Effector memory CD8-positive, alpha-beta T cell (primary cell): ENCODE measurements around the gene AMPD1.

Experiments
- ATAC-seq: fragments of 150-1000 bp; cut with Tn5 transposase; replicated peaks from 2 replicates; pipeline ENCODE4 v1.10.0; 2021; ENCODE audit warnings: mild to moderate bottlenecking, moderate library complexity
- DNase-seq, 3 experiments: peaks; one replicate each; pipeline ENCODE4 v3.0.0; 2021
- H3K27ac Mint-ChIP-seq, 2 donors: one replicate each; pipeline ENCODE4 v1.8.0; 2022; ENCODE audit warnings: mild to moderate bottlenecking in 2 of 2, mixed read lengths in 2 of 2, moderate library complexity in 2 of 2
- H3K27me3 Mint-ChIP-seq, 2 donors: one replicate each; pipeline ENCODE4 v1.8.0; 2022; ENCODE audit warnings: mixed read lengths in 2 of 2
- H3K36me3 Mint-ChIP-seq: one replicate; pipeline ENCODE4 v1.8.0; 2022; ENCODE audit warnings: mild to moderate bottlenecking, moderate library complexity, mixed read lengths; ENCODE audit not compliant: insufficient read depth
- H3K4me1 Mint-ChIP-seq, 2 donors: one replicate each; pipeline ENCODE4 v1.8.0; 2022; ENCODE audit warnings: low read depth in 2 of 2, mixed read lengths in 2 of 2
- H3K4me3 Mint-ChIP-seq, 2 donors: one replicate each; pipeline ENCODE4 v1.8.0; 2022; ENCODE audit warnings: mild to moderate bottlenecking in 2 of 2, mixed read lengths in 2 of 2, moderate library complexity in 2 of 2
- H3K9me3 Mint-ChIP-seq, 2 donors: one replicate each; pipeline ENCODE4 v1.8.0; 2022; ENCODE audit warnings: mixed read lengths in 2 of 2
- total RNA-seq, 9 experiments: gene quantifications; one replicate each; lab custom pipeline; 2026; lab: John Stamatoyannopoulos, UW

The AMPD1 gene
- total RNA-seq: 0 reads per million in 9 experiments

DNA sequence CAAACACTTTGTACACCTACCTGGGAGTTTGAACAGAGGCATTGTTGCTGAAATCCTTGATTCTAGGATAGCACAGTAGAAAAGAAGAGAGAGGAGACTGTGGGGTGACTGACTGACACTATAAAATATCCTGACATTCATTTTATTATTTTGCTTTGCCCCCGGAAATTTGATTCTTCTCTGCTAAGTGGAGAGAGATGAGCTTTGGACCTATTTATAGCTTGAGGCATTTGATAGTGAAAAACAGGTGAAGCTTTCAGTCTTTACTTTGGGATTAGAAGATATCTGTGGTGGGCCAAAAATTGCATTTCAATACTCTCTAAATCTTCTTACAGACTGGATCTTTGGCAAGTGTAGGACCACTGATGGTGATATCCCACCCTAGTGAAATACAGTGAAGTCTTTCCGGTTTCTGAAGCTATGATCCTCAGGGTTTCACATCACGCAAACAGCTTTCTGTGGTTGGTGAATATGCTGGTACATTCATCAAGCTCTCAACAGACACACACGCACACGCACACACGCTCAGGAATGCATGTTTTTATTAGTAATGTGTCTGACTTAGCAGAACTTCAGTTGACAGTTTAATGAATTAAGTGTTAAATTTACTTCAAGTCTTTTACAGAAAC, at the start of gene AMPD1:
AMPD1 (minus strand) TSS at position 117 of the 629 bp plus-strand sequence; CDS start at position 42, 75 bp downstream.
- DNase-seq (no peak), ATAC-seq (no peak)
- no peak within 1 kb of the TSS for H3K27ac Mint-ChIP-seq
- no peaks in the 10 kb centered on the region for H3K4me1 Mint-ChIP-seq
- no peak within 1 kb of the TSS for H3K4me3 Mint-ChIP-seq
- H3K9me3 Mint-ChIP-seq: no peaks in the 10 kb centered on the region
- H3K36me3 Mint-ChIP-seq: no peaks in the 10 kb centered on the region
- peaks cover 16 to 24% of the 10 kb centered on the region in 2 donors for H3K27me3 Mint-ChIP-seq

DNA sequence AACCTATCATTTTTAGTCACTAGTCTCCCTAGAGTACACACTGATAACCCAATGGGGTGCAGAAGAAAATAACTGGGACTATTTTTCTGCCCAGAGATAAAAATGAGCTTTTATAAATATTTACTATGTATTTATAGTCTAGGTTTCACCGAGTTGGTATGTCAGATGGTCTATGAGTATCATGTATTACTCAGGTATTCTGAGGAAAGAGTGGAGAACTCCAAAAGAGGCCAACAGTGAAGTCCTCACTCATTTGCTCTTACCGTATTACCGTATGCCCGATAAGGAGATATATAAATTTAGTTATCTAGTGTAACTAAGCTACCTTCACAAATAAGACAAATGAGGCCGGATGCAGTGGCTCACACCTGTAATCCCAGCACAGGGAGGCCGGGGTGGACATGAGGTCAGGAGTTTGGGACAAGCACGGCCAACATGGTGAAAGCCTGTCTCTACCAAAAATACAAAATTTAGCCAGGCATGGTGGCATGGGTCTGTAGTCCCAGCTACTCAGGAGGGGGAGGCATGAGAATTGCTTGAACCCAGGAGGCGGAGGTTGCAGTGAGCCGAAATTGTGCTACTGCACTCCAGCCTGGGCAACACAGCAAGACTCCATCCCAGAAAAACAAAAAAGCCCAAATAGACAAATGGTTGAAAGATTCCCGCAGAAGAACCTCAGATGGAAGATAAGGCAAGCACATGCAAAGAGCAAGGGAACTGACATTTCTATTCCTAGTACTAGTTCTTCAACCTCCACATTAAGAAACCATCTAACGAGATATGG, 46.8 kb upstream of the AMPD1 start:
- H3K27ac Mint-ChIP-seq: no peak overlapping the region
- no peak for ATAC-seq
- no peaks in the 10 kb centered on the region for H3K9me3 Mint-ChIP-seq
- no peak for DNase-seq
- H3K36me3 Mint-ChIP-seq: peaks cover 75% of the 10 kb centered on the region
- no peaks in the 10 kb centered on the region for H3K27me3 Mint-ChIP-seq
- H3K4me1 Mint-ChIP-seq: peaks cover 34 to 49% of the 10 kb centered on the region in 2 donors
- no peak overlapping the region for H3K4me3 Mint-ChIP-seq

DNA sequence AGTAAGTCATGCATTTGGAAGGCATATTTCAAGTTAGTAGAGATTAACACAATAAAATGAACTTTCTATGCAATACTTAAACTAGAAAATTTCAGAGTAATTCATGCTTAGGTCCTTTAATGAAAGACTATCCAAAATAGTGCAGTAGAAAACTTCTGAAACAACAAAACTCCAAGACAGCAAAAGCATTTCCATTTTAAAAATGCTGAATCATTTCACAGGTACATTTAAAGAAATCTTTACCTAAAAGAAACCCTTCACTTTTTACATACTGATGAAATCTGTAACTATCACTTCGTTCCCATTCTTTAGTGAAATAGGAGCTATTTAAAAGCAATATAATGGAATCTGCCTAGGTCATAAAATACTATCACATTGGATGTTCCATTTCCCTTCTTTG, 45.0 kb upstream of the AMPD1 start:
- Mint-ChIP-seq H3K36me3 (peaks cover 75% of the 10 kb centered on the region), H3K27ac (no peak overlapping the region), H3K27me3 (no peaks in the 10 kb centered on the region), H3K4me1 (peaks cover 22 to 43% of the 10 kb centered on the region in 2 donors), H3K4me3 (no peak overlapping the region), H3K9me3 (no peaks in the 10 kb centered on the region)
- no peak for DNase-seq
- ATAC-seq: no peak

DNA sequence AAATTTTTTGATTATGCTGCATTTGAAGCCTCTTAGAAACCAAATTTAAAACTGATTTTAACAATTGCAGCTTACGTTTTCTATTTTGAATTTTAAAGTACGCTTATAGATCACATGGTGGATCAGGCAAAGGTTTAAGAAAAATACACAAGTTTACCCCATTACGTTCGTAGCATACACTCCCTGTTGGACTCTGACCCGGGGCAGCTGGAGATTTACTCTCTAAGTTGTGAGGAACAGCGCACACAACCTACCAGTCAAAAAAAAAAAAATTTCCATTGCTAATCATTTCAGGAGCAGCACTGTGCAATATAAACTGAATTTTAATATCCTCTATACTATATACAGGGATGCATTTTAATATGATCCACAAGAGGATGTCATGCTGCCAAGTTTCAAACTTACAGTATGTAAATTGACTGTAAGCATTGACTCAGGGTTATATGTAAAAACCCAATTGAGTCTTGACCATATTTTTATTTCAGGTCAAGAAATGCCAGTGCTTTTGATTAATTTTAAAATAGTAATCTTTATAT, 42.0 kb upstream of the AMPD1 start:
- no peaks in the 10 kb centered on the region for H3K27me3 Mint-ChIP-seq
- peak overlapping the region in 1 of 2 donors; percentile 10 for H3K27ac Mint-ChIP-seq
- ATAC-seq (no peak), DNase-seq (no peak)
- peaks cover 13 to 25% of the 10 kb centered on the region in 2 donors for H3K4me1 Mint-ChIP-seq
- no peak overlapping the region for H3K4me3 Mint-ChIP-seq
- H3K36me3 Mint-ChIP-seq: peaks cover 78% of the 10 kb centered on the region
- H3K9me3 Mint-ChIP-seq: no peaks in the 10 kb centered on the region

DNA sequence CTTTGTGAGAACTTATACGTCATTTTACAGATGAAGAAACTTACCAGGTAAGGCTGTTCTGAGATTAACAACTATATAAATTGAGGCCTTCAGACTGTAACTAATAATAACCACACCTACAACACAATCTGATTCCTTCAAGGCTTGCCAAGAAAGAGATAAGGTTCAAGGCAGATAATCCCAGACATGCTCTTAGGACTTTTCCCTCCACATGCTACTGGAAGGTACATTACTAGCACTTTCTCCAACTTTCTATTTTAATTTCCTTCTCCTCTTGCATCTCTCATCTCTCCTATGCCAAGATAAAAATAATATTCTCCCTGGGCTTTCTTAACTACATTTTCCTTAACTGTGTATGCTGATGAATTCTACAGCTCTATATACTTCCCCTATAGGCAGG, 40.1 kb upstream of the AMPD1 start:
- Mint-ChIP-seq H3K36me3 (peaks cover 88% of the 10 kb centered on the region), H3K4me3 (no peak overlapping the region), H3K27ac (peak overlapping the region in 1 of 2 donors; percentile 42), H3K4me1 (peaks cover 1 to 13% of the 10 kb centered on the region in 2 donors), H3K27me3 (no peaks in the 10 kb centered on the region), H3K9me3 (no peaks in the 10 kb centered on the region)
- DNase-seq (no peak), ATAC-seq (no peak)

DNA sequence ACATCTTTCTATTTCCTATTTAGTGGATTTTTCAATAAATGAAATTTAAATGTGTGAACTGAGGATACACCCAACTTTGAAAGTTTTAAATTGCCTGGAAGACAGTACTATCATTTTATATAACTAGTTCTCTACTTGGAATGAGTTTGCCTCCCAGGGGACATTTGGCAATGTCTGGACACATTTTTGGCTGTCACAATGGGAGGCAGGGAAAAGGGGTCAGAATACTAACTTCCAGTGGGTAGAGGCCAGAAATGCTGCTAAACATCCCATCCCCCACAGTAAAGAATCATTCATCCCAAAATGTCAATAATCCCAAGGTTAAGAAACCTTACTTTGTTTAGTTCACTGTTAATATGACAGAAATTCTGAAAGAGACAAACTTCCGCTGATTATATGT, 34.4 kb upstream of the AMPD1 start:
- Mint-ChIP-seq H3K27ac (peak overlapping the region in 1 of 2 donors; percentile 78), H3K36me3 (peaks cover 100% of the 10 kb centered on the region)

DNA sequence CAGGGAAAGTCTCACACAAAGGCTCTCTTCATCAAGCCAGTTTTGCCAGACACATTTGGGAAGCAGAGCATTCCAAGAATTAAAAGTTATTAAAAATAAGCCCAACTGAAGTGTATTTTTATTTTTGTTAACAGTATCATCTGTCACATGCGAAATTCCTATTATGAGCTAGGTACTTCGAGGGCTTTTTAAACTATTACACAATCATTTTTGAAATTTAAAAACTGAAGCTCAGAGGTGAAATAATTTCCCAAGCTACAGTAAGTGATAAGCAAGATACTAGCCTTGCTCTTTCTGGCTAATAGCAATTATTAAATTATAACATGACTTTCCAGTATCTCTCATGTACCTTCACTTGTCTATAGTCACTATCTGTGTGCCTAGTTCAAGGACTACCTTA, 33.2 kb upstream of the AMPD1 start:
- peak overlapping the region in 1 of 2 donors; percentile 78 for H3K27ac Mint-ChIP-seq

More for the DNA sequence above, 34.4 kb upstream of the AMPD1 start:
- no peaks in the 10 kb centered on the region for H3K9me3 Mint-ChIP-seq
- H3K4me1 Mint-ChIP-seq: peaks cover 0 to 4% of the 10 kb centered on the region in 2 donors
- no peaks in the 10 kb centered on the region for H3K27me3 Mint-ChIP-seq
- DNase-seq: no peak
- ATAC-seq: no peak
- H3K4me3 Mint-ChIP-seq: no peak overlapping the region

DNA sequence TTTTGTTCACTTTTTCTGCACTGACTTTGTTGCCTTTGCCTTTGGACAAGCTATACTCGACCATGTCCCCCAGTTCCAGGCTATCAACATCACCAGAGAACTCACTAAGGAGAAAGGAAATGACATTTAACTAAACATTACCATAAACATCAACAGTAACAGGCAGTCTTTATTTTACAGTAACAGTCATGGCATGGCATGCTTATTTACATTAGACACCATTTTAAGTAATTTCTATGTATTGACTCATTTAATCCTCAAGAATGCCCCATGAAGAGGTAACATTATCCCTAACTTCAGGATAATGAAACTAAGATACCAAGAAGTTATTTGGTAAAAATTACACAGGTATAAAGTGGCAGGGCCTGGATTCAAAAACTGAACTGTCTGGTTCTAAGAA, 29.9 kb upstream of the AMPD1 start:
- Mint-ChIP-seq H3K36me3 (peaks cover 95% of the 10 kb centered on the region), H3K27ac (peak overlapping the region; percentile 5 to 77), H3K27me3 (no peaks in the 10 kb centered on the region), H3K4me1 (peaks cover 0 to 4% of the 10 kb centered on the region in 2 donors), H3K4me3 (no peak overlapping the region), H3K9me3 (no peaks in the 10 kb centered on the region)
- no peak for DNase-seq
- ATAC-seq: no peak

More for the DNA sequence above, 33.2 kb upstream of the AMPD1 start:
- Mint-ChIP-seq H3K4me3 (no peak overlapping the region), H3K9me3 (no peaks in the 10 kb centered on the region), H3K27me3 (no peaks in the 10 kb centered on the region), H3K4me1 (peaks cover 0 to 4% of the 10 kb centered on the region in 2 donors), H3K36me3 (peaks cover 100% of the 10 kb centered on the region)
- no peak for ATAC-seq
- DNase-seq: no peak

DNA sequence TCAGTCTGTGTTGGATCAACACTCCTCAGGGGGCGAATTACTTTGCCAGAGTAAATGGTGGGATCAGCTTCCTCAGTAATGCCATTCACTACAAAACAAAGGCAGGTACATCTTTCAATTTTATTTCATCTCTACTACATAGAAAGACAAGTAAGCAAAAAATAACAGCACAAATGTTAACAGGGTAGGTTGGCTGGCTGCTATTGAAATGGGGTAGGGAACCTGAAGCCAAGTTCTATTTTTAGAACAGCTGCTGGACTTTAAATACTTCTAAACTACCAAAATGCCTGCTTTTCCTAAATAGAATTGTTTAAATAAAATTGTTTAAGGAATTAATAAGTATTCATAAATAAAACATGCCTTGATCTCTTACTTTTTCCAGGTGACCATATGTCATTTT, 28.6 kb upstream of the AMPD1 start:
- H3K4me3 Mint-ChIP-seq: no peak overlapping the region
- H3K36me3 Mint-ChIP-seq: peaks cover 95% of the 10 kb centered on the region
- H3K27me3 Mint-ChIP-seq: no peaks in the 10 kb centered on the region
- H3K4me1 Mint-ChIP-seq: no peaks in the 10 kb centered on the region
- H3K9me3 Mint-ChIP-seq: no peaks in the 10 kb centered on the region
- ATAC-seq: no peak
- H3K27ac Mint-ChIP-seq: peak overlapping the region in 1 of 2 donors; percentile 77
- DNase-seq: no peak

DNA sequence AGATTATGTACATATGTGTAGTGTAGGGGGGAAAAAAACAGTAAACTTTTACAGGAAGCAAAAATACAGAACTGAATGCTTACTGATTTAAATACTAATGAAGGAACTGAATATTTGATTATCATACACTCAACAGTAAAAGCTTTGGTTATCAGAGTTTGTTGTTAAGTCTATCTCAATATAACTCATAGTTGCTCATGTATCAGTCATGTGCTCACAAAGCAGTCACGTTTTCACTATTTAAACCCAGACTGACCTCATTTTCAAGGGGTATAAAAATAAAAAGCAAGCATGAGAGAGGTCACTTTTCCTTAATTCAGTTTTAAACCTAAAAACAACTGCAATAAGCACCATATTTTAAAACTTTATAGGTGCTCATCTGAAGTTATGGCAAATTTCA, 28.1 kb upstream of the AMPD1 start:
- no peak for DNase-seq
- Mint-ChIP-seq H3K4me1 (no peaks in the 10 kb centered on the region), H3K27ac (peak overlapping the region in 1 of 2 donors; percentile 50), H3K36me3 (peaks cover 95% of the 10 kb centered on the region), H3K4me3 (no peak overlapping the region), H3K9me3 (no peaks in the 10 kb centered on the region), H3K27me3 (no peaks in the 10 kb centered on the region)
- ATAC-seq: no peak

DNA sequence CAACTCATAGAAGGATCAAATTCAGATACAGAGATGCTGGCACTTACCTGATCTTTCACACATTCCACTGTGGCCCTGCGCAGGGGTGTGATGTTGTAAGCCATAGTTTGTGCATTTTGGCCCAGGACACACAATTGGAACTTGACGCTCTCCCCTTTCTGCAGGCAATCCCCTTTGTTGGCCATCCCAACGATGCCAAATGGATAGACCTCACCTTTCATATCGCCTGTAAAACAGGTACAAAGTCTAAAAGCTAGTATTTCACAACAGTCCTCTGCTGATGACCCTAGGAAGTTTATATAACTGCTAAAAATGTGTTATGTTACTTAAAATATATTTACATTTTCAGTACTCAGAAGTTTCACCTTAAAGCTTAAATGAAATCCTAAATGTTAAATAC, 25.1 kb upstream of the AMPD1 start:
- Mint-ChIP-seq H3K4me1 (peaks cover 11 to 16% of the 10 kb centered on the region in 2 donors), H3K27ac (peak overlapping the region in 1 of 2 donors; percentile 20), H3K27me3 (no peaks in the 10 kb centered on the region), H3K36me3 (peaks cover 89% of the 10 kb centered on the region), H3K4me3 (no peak overlapping the region), H3K9me3 (no peaks in the 10 kb centered on the region)
- no peak for DNase-seq
- ATAC-seq: no peak

DNA sequence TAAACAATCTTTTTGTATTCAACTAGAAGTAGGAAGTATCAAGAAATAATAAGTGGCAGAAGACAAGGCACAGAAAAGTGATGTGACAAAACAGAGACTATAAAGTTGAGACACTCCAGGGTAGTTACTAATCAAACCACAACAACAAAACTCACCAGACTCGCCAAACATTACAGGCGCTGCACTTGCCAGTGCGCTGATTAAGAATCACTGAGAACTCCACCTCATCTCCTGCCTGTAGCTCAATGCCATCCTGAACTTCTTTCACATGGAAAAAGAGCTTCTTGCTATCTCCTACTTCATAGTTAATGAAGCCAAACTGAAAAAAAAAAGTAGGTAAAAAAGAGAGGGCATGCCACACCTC, 24.1 kb upstream of the AMPD1 start:
- Mint-ChIP-seq H3K4me1 (peaks cover 11 to 16% of the 10 kb centered on the region in 2 donors), H3K4me3 (no peak overlapping the region), H3K27me3 (no peaks in the 10 kb centered on the region), H3K9me3 (no peaks in the 10 kb centered on the region), H3K27ac (no peak overlapping the region), H3K36me3 (peaks cover 78% of the 10 kb centered on the region)
- DNase-seq: no peak
- no peak for ATAC-seq

DNA sequence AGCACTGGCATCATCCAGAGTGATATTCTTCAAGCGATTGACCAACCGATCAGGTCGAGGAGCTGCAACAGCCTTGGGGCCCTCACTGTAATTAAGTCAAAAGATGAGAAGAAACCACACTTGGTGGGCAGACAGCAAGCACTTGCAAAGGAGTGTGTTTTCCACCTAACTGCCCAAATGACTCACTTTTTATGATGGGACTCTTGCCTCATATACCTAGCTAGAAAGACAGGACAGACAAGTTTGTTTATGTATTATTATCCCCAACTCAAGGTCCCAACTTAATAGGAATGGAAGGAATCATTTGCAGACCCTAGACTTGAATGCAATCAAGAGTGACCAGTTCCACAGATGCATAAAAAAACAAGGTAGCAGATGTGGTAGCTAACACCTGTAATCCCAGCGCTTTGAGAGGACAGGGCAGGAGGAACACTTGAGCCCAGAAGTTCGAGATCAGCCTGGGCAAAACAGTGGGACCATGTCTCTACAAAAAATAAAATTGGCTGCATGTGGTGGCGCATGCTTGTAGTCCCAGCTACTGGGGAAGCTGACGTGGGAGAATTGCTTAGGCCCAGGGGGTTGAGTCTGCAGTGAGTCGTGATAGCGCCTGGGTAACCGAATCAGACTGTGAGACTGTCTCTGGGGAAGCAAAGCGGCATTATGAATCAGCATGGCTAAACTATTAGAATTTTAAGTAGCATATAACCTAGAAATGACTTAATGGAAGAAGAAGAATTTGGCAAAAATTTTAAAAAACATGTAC, 23.5 kb upstream of the AMPD1 start:
- Mint-ChIP-seq H3K27ac (peak overlapping the region in 1 of 2 donors; percentile 17), H3K9me3 (no peaks in the 10 kb centered on the region), H3K4me1 (peaks cover 11 to 20% of the 10 kb centered on the region in 2 donors), H3K4me3 (no peak overlapping the region), H3K36me3 (peaks cover 72% of the 10 kb centered on the region), H3K27me3 (no peaks in the 10 kb centered on the region)
- DNase-seq: no peak
- no peak for ATAC-seq
